DMS 273 (cell line): Measurements from ENCODE around the gene SLC4A11.
"Not testable (repeated sequence)": the region's sequence is repeated elsewhere in the genome, so short reads cannot be mapped to it uniquely, and the experiment has no call there.

ENCODE experiments used
- DNase-seq: peaks from one replicate; lab custom pipeline; 2025; ENCODE audit not compliant: unreplicated experiment; lab: John Stamatoyannopoulos, UW

The SLC4A11 gene

DNA sequence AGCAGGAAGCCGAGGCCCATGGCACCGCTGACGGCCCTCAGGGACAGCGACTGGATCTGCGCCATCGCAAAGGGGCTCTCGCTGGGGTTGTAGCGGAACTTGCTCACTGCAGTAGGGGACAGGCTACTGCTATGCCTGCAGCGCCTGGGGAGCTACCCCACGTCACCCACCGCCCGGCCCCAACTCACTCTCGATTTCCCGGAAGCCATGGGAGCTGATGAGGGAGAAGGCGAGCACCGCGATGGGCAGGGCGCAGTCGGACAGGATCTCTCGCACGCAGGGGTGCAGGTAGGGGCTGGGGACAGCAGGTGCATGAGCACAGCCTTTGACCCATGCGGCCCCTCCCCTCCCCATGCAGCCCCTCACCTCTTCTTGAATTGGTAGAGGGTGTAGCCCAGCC, 9.8 kb downstream of the SLC4A11 start:
- no peak for DNase-seq

DNA sequence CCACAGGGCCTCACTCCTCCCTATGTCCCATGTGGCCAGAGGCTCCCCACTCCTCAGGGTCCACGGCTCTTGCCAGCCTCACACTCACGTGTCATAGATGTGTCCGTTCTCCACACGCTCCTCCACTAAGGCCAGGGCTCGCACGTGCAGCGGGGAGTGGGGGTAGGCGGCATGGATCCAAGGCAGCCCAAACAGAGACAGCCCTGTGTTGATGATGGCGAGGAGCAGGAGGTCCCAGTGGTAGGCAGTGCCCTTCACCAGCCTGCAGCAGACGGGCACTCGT, 10.3 kb downstream of the SLC4A11 start:
- DNase-seq = no peak

DNA sequence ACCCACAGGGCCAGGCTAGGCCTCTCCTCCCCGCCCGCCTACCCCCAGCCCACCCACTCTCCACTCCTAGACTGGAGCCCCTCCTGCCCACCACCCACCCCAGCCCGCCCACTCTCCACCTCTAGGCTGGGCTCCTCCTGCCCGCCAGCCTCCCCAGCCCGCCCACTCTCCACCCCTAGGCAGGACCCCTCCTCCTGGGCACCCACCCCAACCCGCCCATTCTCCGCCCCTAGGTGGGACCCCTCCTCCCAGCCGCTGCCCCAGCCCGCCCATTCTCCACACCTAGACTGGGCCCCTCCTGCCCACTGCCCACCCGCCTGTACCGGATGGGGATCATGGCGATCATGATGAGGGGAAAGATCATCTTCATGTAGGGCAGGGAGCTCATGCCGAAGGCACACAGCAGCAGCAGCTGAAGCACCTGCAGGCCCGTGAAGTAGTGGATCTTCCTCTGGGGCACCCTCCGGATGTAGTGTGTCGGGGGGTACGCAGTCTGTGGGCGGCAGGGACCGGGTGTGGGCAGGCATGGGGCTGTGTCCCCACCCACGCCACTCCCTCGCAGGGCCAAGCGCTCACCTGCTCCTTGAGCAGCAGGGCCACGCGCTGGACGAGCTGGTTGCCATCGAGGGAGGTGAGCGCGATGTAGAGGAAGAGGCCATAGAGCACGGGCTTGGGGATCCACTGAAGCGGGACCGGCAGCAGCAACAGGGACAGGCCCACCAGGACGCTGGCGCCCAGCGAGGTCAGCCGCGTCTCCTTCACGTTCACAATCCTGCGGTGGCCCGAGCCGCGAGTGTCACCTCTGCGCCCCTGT, 10.8 kb downstream of the SLC4A11 start:
- no peak for DNase-seq

DNA sequence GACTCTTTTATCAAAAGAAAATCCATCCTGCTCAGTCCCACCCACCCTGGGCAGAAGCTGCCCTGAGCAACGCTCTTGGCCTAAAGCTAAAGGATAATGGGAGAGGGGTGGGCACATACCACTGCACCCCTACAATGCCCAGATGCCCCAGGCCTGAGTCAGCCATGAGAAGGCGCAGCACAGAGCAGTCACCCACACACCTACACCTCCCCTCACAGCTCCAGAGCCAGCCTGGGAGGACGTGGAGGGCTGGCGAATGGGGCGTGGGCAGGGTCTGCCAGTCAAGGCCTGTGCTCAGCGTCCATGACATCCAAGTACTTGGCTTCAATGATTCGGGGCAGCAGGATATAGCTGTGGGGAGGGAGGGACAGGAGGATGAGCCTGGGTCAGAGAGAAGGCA, 11.5 kb downstream of the SLC4A11 start:
- no peak for DNase-seq

DNA sequence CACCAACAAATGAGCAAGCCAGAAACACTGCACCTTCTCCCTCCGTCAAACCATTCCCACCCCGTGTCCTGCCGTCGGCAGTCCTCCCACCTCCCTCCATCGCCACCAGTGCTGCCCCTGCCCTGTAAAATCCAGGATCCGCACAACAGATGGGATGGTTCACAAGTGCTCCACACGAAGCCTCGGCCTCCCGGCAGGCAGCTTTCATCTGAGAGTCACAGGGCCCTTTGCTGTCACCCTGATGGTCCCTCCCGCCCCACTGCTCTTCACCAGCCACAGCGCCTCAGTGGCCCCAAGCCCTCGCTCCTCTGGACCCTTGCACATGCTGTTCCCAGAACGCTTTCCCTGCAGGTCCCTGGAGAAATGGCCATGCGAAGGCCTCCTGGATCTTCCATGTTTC, 12.1 kb downstream of the SLC4A11 start:
- DNase-seq = no peak

DNA sequence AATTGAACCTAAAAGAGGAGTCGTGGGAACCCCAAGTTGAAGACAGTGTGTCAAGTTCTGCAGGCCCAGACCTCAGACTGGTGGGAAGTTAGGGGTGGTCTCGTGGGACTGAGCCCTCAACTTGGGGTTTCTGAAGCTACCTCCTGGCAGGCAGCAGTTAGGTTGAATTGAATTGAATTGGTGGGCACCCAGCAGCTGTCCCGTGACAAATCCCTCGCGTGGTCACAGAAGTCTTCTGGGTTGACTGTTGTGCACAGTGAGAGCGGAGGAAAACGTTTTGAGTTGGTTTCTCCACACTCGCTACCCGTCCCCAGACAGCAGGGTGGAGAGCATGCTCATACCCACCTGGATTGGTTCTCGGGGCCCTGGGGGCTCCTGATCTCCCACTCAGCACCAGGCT, 12.9 kb downstream of the SLC4A11 start:
- no peak for DNase-seq

DNA sequence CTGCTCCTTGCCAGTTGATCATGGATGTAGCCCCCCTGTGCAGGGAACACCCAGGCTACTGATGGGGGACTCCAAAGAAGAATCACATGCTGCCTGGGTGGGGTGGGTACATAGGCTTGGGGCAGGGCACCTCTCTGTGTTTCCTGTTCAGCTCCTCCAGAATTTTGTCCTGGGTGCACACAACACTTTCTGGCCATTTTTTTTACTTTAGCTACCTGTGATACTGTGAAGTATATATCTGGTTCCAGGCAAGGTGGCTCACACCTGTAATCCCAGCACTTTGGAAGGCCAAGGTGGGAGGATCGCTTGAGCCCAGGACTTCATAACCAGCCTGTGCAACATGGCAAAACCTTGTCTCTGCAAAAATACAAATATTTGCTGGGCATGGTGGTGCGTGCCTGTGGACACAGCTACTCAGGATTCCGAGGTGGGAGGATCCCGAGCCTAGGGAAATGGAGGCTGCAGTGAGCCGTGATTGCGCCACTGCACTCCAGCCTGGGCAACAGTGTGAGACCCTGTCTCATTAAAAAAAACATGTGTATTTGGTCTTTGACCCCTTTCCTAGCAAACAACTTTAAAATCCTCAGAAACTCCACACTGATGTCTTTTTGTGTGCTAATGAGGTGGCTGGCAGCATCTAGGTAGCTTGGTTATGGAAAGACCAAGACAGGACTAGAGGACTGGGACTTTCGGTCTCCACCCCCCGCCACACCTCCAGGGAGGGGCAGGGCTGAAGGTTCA, 14.1 kb downstream of the SLC4A11 start:
- no peak for DNase-seq

DNA sequence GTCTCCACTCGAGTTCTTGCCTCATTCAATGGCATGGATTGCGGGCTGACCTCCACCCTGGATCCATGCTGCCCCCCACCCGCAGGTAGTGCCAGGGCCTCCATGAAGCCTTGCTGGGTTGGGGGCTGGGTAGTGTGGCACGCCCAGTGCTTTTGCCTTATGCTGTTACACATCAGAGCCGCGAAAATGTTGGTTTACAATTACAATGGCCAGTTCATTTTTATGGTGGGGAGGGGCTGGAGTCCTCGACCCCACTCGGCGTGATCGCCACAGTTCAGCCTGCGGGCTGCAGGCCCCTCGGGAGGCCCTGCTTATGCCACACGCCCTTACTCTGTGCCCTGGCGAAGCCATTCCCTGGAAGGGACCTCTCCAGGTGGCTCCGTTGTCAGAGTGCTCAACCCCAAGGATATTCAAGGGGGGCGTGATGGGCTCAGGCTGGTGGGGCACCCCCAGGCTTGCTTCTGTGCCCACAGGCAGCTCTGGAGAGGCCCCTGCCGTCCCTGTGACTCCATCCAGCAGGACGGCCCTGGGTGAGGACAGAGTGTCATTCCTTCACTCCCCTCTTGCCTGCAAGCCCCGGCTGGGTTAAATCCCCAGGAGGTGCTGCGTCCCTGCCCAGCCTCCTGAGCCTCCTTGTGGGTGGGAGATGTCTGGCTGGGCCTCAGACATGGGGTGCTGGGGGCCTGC, 14.9 kb downstream of the SLC4A11 start:
- DNase-seq = no peak

DNA sequence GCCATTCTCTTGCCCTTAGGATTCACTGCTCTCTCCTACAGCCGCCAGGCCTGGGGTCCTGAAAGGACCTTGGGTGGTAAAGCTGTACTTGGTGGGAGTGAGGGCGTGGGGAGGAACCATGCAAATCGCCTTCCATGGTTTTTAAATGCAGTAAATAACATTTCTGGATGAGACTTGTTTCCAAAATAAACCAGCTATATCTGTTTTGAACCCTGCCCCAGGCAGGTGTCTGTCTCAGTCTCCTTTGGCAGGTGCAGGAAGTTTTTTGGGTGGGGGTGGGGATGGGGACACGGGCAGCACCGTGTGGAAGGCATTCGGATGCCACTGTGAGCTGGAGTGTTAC, 15.4 kb downstream of the SLC4A11 start:
- DNase-seq = no peak

DNA sequence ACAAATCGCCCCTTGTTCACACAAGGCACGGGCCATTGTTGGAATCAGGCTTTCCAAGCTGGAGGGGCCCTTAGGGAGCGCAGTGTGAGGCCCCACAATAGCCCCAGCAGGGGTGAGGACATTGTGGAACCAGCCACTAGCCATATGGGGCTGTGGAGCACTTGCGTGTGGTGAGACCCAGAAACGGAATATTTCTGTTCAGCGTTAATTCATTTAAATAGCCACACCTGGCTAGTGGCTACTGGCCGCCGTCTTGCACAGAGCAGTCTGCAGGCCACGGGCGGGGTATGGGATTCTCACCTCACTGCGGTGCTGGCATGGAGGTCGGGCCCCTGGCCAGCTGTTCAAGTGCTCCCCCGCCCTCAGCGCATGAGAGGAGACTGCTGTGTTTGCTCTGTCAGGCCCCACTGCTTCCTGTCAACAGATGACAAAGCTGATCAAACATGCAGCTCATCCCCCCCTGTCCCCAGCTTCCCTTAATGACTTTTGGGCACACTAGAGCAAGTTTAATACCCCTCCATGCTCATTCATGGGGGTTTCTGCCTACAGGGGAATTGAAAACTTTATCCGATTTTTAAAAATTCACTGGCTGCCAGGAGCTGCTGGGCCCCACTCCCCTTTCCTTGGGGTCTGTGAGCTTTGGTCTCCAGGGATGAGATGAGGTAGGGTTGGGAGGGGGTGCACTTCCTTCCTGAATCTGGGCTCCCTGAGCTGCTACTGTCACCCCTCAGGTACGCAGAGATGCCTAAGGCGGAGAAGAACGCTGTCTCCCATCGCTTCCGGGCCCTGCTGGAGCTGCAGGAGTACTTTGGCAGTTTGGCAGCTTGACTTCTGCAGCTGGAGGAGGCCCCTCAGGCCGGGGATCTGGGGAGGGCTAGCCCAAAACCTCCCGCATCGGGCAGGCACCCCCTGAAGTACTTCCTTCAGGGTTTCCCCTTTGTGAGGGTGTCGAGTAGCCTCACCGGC, 16.1 kb downstream of the SLC4A11 start:
- DNase-seq = peak; percentile 50

DNA sequence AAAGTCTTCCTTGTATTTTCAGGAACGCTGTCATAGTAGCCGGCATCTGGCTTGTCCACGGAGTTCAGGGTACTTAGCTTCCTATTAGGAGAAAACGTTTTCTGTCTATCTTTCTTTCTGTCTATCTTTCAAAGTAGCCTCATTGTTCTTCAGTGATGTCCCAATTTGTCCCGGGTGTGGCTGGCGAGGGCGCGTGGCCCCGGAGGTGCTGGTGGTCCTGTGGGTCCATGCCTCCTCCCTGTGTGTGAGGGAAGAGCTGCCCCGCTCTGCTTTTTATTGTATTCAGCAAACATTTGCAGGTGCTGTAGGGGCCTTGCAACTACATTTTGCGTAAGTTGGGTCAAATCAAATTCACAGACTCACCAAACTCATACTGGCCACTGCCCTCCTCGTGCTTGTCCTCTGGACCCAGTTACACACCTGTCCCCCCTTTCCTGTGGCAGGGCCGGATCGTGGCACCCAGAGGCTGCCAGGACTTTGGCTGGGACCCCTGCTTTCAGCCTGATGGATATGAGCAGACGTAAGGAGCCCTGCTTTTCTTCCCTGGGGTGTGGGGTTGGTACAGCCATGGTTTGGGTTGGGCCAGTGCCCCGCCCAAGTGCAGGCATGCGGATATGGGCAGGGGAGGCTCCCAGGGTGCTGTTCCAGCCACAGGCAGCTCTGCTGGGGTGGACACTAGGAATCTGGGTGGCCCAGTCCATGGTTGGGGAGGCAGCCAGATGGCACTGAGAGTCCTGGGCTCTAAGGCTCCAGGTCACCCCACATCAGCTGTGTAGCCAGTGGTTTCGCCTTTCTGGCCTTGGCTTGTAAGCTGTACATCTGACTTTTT, 17.4 kb downstream of the SLC4A11 start:
- no peak for DNase-seq

DNA sequence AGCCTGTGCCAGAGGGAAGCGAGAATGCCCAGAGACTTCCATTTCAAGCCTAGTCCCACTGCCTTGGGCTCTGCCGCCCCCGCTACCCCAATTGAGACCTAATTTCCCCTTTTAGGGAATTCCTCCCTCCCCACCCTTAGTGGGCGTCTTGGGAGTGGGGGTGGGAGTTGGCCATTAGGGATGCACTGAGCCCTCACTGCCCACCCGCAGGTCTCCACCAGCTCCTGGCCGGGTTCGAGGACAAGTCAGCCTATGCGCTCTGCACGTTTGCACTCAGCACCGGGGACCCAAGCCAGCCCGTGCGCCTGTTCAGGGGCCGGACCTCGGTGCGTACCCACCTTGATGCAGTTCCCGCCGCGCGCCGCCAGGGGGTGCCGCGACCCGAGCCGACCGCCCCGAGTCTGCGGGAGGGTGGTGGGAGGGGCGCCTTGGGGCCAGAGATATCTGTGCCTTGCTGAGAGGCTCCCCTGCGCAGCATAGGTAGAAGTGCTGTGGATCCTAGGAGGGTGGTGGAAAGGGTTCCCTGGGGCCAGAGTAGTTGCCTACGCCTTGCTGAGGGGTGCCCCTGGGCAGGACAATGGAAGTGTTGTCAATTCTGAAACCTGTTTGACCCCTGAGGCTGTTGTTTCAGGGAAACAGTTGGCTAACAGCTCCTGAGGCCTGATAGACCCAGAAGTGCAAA, 20.5 kb downstream of the SLC4A11 start:
- peak; percentile 71 for DNase-seq

DNA sequence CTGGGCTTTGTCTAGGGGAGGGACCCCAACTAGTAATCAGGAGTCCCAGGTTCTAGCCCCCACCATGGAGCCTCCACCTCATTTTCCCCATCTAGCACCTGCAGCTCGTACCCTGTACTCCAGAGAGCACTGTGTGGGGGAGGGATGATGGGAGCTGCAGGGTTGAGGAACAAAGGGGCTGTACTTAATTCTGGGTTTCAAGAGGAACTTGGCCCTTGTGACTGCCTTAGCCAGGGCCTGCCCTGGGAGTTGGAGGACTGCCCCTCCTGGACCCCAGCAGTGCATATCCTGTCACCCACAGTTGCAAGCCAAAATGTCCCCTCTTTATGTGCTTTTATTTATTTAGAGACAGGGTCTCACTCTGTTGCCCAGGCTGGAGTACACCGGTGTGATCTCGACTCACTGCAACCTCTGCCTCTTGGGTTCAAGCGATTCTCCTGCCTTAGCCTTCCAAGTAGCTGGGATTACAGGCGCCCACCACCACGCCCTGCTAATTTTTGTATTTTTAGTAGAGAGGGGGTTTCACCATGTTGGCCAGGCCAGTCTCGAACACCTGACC, 23.6 kb downstream of the SLC4A11 start:
- DNase-seq = not testable (repeated sequence)

DNA sequence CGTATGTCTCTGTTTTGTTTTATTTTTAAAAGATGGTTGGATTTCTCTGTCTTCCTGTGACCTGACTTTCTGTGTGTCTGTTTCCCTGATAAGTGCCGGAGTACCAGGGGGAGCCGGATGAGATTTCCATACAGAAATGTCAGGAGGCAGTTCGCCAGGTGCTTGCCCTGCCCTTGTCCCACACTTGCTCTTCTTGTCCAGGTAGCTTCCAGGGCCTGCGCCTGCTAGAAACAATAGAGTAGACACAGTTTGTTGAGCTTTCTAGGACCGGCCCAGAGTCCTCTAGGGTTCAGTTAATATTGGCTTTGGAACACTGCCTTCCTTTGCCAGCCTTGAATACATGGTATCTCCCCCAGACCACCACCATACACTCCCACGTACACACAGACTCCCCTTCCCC, 25.8 kb downstream of the SLC4A11 start:
- no peak for DNase-seq

DNA sequence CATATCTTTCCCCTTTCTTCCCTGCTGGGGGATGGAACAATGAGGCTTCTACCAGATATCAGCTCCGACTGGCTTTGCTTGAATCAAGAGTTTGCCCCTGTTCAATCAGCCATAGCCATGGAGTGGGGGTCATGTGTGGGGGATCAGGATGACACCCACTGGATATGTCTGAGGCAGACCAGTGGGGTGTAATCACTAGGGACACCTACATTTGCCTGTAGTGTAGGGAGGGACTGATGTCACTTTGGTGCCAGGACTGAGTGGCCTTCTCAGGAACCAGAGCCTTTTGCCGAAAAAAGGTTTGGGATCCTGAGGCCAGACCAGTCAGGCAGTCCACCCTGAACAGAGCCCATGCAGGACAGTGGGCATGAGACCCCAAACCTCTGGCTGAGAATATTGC, 28.6 kb downstream of the SLC4A11 start:
- no peak for DNase-seq

DNA sequence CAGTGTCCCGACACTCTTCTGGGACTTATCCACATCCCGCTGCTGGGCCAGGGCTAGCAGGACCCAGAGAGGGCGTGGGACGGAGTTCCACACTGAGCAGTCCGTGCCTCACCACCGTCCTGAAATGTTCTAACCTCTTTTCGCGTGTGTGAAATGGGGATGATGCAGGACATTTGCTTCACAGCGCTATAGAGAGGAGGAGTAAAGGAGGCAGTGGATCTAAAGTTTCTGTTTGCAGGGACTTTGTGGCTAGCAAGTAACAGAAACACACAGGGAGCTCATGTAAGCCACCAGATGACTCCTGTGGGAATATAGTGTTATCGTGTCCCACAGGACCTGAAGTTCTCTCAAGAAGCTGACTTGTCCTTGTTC, 29.1 kb downstream of the SLC4A11 start:
- peak; percentile 40 for DNase-seq

DNA sequence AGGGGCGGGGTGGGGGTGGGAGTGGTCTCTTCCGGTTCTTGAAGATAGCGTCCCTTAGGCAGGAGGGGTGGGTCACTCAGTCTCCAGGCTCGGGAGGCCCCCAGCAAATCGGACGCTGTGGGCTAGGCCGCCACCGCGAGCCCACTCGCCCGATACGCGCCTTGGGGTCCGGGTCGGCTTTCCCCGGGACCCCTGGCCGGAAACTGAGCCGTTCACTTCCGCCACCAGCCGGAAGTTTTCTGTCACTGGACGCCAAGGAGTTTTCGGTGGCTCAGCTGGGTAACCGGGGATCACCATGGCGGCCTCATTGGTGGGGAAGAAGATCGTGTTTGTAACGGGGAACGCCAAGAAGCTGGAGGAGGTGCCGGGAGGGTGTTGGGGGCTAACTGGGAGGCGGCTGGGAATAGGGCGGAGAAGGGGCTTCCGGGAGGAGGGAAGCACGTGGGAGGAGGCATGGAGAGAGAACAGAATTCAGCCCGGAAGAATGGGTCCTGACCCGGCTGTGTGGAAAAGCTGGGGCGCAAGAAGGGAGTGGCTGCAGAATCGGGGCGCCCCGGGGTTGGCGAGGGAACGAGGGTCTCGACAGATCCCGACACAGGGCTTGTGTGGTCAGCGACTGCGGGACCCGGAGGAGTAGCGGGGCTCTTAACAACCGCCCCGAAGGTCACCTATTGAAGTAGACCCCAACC, 29.6 kb downstream of the SLC4A11 start, which contains the start of gene ITPA:
ITPA (plus strand) TSS at position 242 of the 689 bp plus-strand sequence; CDS start at position 296, 54 bp downstream.
- DNase-seq = peak; percentile 82

DNA sequence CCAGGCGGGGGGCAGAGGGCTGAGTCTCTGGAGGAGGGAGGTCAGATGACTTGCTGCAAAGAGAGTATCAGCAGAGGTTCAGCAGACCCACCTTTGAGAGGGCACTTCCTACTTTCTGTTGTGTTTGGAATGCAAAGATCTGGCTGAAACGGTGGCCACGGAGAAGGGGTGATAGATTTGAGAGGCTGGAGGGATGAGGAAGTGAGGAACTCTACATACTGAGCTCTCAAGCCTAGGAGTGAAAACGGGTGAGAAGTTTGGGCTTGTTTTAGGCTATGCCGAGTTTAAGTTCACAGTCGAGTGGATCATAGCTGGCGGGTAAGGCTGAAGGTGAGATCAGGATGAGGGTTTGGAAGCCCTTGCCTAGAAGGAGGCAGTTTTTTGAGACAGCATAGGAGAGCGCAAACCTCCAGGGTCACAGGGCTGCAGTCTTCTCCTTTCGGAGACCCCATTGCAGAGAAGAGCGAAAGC, 30.2 kb downstream of the SLC4A11 start:
- peak; percentile 51 for DNase-seq
